H1 (cell line): Measurements from ENCODE around the gene SPATA32. TPM values are rescaled to one million over a fixed set of nuclear protein-coding genes. Genes with fewer than 3 reads are reported as not detected.

Experiments used
- BCL11A ChIP-seq, 2 experiments: IDR thresholded peaks; one replicate each; pipeline ENCODE4 v1.6.1; 2011; ENCODE audit warnings: low read depth in 2 of 2, low read length in 2 of 2, mild to moderate bottlenecking in 2 of 2
- EP300 ChIP-seq, 2 experiments: IDR thresholded peaks; 1 replicate in 1 of 2; 2 replicates in 1 of 2; pipeline ENCODE4 v1.6.1; 2011 to 2012; ENCODE audit warnings: low read depth in 2 of 2, low read length in 2 of 2, mild to moderate bottlenecking in 2 of 2, borderline replicate concordance in 1 of 2, inconsistent platforms in 1 of 2, moderate library complexity in 1 of 2
- GABPA ChIP-seq: IDR thresholded peaks from 2 replicates; pipeline ENCODE4 v1.6.1; 2011; ENCODE audit warnings: mild to moderate bottlenecking, low read length, moderate library complexity, borderline replicate concordance; ENCODE audit not compliant: insufficient read depth
- KDM1A ChIP-seq: fragments of 200-600, 300-600 bp; sonication (generic); IDR thresholded peaks from 2 replicates; pipeline ENCODE4 v1.7.1; 2016; ENCODE audit warnings: mild to moderate bottlenecking, low read length, borderline replicate concordance
- KDM4A ChIP-seq: IDR thresholded peaks from one replicate; pipeline ENCODE4 v1.7.1; 2012; ENCODE audit warnings: low read depth, mild to moderate bottlenecking, moderate library complexity, low read length, inconsistent platforms; ENCODE audit not compliant: severe bottlenecking
- MAFK ChIP-seq: IDR thresholded peaks from 2 replicates; pipeline ENCODE4 v1.6.1; 2012; ENCODE audit warnings: low read depth, mild to moderate bottlenecking, improper control_type of control experiment, low read length
- NANOG ChIP-seq: IDR thresholded peaks from 2 replicates; pipeline ENCODE4 v1.6.1; 2011; ENCODE audit warnings: low read length, low read depth, mild to moderate bottlenecking, inconsistent platforms; ENCODE audit not compliant: insufficient read depth, poor library complexity, severe bottlenecking
- PHF8 ChIP-seq: fragments of 200-600 bp; sonication (generic); conservative IDR thresholded peaks from 2 replicates; pipeline ENCODE4 v1.7.1; 2012; ENCODE audit warnings: low read depth, mild to moderate bottlenecking, inconsistent platforms, low read length, moderate library complexity
- POU5F1 ChIP-seq: IDR thresholded peaks from 2 replicates; pipeline ENCODE4 v1.6.1; 2011; ENCODE audit warnings: low read depth, mild to moderate bottlenecking, low read length, moderate library complexity
- SAP30 ChIP-seq: fragments of 300-600 bp; sonication (generic); IDR thresholded peaks from 2 replicates; pipeline ENCODE4 v1.7.1; 2012; ENCODE audit warnings: low read length, moderate library complexity, mild to moderate bottlenecking, inconsistent platforms; ENCODE audit not compliant: insufficient read depth, insufficient replicate concordance
- SIX5 ChIP-seq: IDR thresholded peaks from 2 replicates; pipeline ENCODE4 v1.6.1; 2011; ENCODE audit warnings: mild to moderate bottlenecking, low read depth, low read length
- SP1 ChIP-seq: IDR thresholded peaks from 2 replicates; pipeline ENCODE4 v1.6.1; 2011; ENCODE audit warnings: low read depth, low read length
- SP4 ChIP-seq: IDR thresholded peaks from 2 replicates; pipeline ENCODE4 v1.6.1; 2012; ENCODE audit warnings: low read length, inconsistent platforms
- TBP ChIP-seq: IDR thresholded peaks from 2 replicates; pipeline ENCODE4 v1.6.1; 2011; ENCODE audit warnings: low read depth, low read length, improper control_type of control experiment
- TCF12 ChIP-seq: IDR thresholded peaks from 2 replicates; pipeline ENCODE4 v1.6.1; 2011; ENCODE audit warnings: low read depth, mild to moderate bottlenecking, low read length
- YY1 ChIP-seq: IDR thresholded peaks from 2 replicates; pipeline ENCODE4 v1.6.1; 2011; ENCODE audit warnings: low read depth, mild to moderate bottlenecking, low read length
- ZNF274 ChIP-seq: IDR thresholded peaks from 2 replicates; pipeline ENCODE4 v1.7.0; 2012; ENCODE audit warnings: low read length, borderline replicate concordance; ENCODE audit errors: extremely low read depth
- polyA plus RNA-seq, 7 experiments: library from polyadenylated mRNA; depleted of rRNA in 3 of 7; stranded (reverse) in 5 of 7; unstranded in 2 of 7; fragments of >200 nt in 5 of 7; fragments of 200-250 nt in 2 of 7; gene quantifications; 1 replicate in 5 of 7; 2 replicates in 1 of 7; 4 replicates in 1 of 7; pipeline versions ENCODE4 v1.2.1 to v1.2.3, GENCODE V29; 2011 to 2013; ENCODE audit warnings: missing spikeins in 2 of 7, mixed read lengths in 2 of 7
- total RNA-seq: library from RNA; stranded (reverse); fragmentation: NEBNext Ultra II Directional; extraction: Animal tissue kit (Norgen Biotek cat#: 25700); gene quantifications from 2 replicates; pipeline ENCODE4 v1.2.1, GENCODE V29; 2021
- TF ChIP-seq, protein P1 (sequence below), 3 experiments: IDR thresholded peaks; 1 replicate in 2 of 3; 2 replicates in 1 of 3; pipeline versions ENCODE4 v1.5.1 to v1.6.1; 2011; ENCODE audit warnings: low read length in 3 of 3, mild to moderate bottlenecking in 3 of 3, inconsistent platforms in 2 of 3, low read depth in 1 of 3, moderate library complexity in 1 of 3; ENCODE audit not compliant: insufficient read depth in 1 of 3; ENCODE audit errors: control extremely low read depth in 1 of 3
- TF ChIP-seq, protein P2 (sequence below): IDR thresholded peaks from 2 replicates; pipeline ENCODE4 v1.6.1; 2011; ENCODE audit warnings: low read length, improper control_type of control experiment

The SPATA32 gene
- total and polyA plus RNA-seq, 2 of the 8 experiments (the other 6 are each of a cell fraction or from before 2014, with no cell fraction given), result 0.24 TPM; not detected in 1

- TF ChIP-seq, protein P1, sequence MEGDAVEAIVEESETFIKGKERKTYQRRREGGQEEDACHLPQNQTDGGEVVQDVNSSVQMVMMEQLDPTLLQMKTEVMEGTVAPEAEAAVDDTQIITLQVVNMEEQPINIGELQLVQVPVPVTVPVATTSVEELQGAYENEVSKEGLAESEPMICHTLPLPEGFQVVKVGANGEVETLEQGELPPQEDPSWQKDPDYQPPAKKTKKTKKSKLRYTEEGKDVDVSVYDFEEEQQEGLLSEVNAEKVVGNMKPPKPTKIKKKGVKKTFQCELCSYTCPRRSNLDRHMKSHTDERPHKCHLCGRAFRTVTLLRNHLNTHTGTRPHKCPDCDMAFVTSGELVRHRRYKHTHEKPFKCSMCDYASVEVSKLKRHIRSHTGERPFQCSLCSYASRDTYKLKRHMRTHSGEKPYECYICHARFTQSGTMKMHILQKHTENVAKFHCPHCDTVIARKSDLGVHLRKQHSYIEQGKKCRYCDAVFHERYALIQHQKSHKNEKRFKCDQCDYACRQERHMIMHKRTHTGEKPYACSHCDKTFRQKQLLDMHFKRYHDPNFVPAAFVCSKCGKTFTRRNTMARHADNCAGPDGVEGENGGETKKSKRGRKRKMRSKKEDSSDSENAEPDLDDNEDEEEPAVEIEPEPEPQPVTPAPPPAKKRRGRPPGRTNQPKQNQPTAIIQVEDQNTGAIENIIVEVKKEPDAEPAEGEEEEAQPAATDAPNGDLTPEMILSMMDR (IDR thresholded peaks at IDR 0.05; ENCODE audit: control extremely low read depth in 1 of 3, insufficient read depth in 1 of 3, low read depth in 1 of 3, low read length in 3 of 3), result no peak
- TF ChIP-seq KDM1A (no peak), POU5F1 (no peak), NANOG (no peak), SP1 (no peak), YY1 (no peak), KDM4A (peak; percentile 71), SIX5 (no peak), BCL11A (IDR thresholded peaks at IDR 0.05; ENCODE audit: low read depth in 2 of 2, low read length in 2 of 2) (no peak), EP300 (IDR thresholded peaks at IDR 0.05; ENCODE audit: borderline replicate concordance in 1 of 2, low read depth in 2 of 2, low read length in 2 of 2) (0 out of 3 replicates have a peak, but pooled peaks of 1 of the 2 experiments have one; percentile 31), MAFK (no peak), TCF12 (no peak), PHF8 (peak; percentile 57), GABPA (no peak), TBP (no peak; the same call in 1 of the 2 replicates), ZNF274 (no peak), SP4 (no peak; the same call in 1 of the 2 replicates), SAP30 (no peak)
- TF ChIP-seq, protein P2, sequence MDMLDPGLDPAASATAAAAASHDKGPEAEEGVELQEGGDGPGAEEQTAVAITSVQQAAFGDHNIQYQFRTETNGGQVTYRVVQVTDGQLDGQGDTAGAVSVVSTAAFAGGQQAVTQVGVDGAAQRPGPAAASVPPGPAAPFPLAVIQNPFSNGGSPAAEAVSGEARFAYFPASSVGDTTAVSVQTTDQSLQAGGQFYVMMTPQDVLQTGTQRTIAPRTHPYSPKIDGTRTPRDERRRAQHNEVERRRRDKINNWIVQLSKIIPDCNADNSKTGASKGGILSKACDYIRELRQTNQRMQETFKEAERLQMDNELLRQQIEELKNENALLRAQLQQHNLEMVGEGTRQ, result no peak
Measured at GRCh38 chr17:45261577-45262515, at the start of gene SPATA32 (continued).
